H1 (cell line): ENCODE measurements around the gene SIK3. TPM values are rescaled to one million over a fixed set of nuclear protein-coding genes. Genes with fewer than 3 reads are reported as not detected.

Source experiments
- CBX5 ChIP-seq: fragments of 300-800, 300-1000 bp; sonication (generic); IDR thresholded peaks from 2 replicates; pipeline ENCODE4 v1.7.1; 2016; ENCODE audit warnings: antibody characterized with exemption, low read length, low read depth
- FOSL1 ChIP-seq: IDR thresholded peaks from 2 replicates; pipeline ENCODE4 v1.6.1; 2011; ENCODE audit warnings: mild to moderate bottlenecking, low read depth, low read length, moderate library complexity; ENCODE audit not compliant: insufficient read depth
- GABPA ChIP-seq: IDR thresholded peaks from 2 replicates; pipeline ENCODE4 v1.6.1; 2011; ENCODE audit warnings: mild to moderate bottlenecking, low read length, moderate library complexity, borderline replicate concordance; ENCODE audit not compliant: insufficient read depth
- HDAC2 ChIP-seq, 2 experiments: fragments of 300-600 bp in 1 of 2; sonication (generic) in 1 of 2; IDR thresholded peaks; 2 replicates each; pipeline ENCODE4 v1.6.1; 2011 to 2012; ENCODE audit warnings: low read depth in 2 of 2, low read length in 2 of 2, mild to moderate bottlenecking in 2 of 2, moderate library complexity in 2 of 2, borderline replicate concordance in 1 of 2, inconsistent platforms in 1 of 2
- HDAC6 ChIP-seq: IDR thresholded peaks from one replicate; pipeline ENCODE4 v1.7.1; 2012; ENCODE audit warnings: low read depth, mild to moderate bottlenecking, inconsistent platforms, low read length, moderate library complexity
- JUND ChIP-seq: IDR thresholded peaks from 2 replicates; pipeline ENCODE4 v1.6.1; 2011; ENCODE audit warnings: mild to moderate bottlenecking, improper control_type of control experiment, low read length
- POLR2A ChIP-seq, 2 experiments: IDR thresholded peaks; 1 replicate in 1 of 2; 2 replicates in 1 of 2; pipeline ENCODE4 v1.6.1; 2011; ENCODE audit warnings: low read depth in 2 of 2, low read length in 2 of 2, mild to moderate bottlenecking in 2 of 2; ENCODE audit errors: control extremely low read depth in 1 of 2
- POLR2AphosphoS5 ChIP-seq: IDR thresholded peaks from 2 replicates; pipeline ENCODE4 v1.6.1; 2011; ENCODE audit warnings: low read depth, low read length
- RAD21 ChIP-seq, 2 experiments: IDR thresholded peaks in 1 of 2; conservative IDR thresholded peaks in 1 of 2; 2 replicates each; pipeline ENCODE4 v1.6.1; 2011; ENCODE audit warnings: low read depth in 2 of 2, low read length in 2 of 2, improper control_type of control experiment in 1 of 2, inconsistent platforms in 1 of 2, mild to moderate bottlenecking in 1 of 2, moderate library complexity in 1 of 2
- SIN3A ChIP-seq, 2 experiments: IDR thresholded peaks in 1 of 2; conservative IDR thresholded peaks in 1 of 2; 2 replicates each; pipeline ENCODE4 v1.6.1; 2011 to 2012; ENCODE audit warnings: low read length in 2 of 2, improper control_type of control experiment in 1 of 2, low read depth in 1 of 2, mild to moderate bottlenecking in 1 of 2
- SP4 ChIP-seq: IDR thresholded peaks from 2 replicates; pipeline ENCODE4 v1.6.1; 2012; ENCODE audit warnings: low read length, inconsistent platforms
- polyA plus RNA-seq, 7 experiments: library from polyadenylated mRNA; depleted of rRNA in 3 of 7; stranded (reverse) in 5 of 7; unstranded in 2 of 7; fragments of >200 nt in 5 of 7; fragments of 200-250 nt in 2 of 7; gene quantifications; 1 replicate in 5 of 7; 2 replicates in 1 of 7; 4 replicates in 1 of 7; pipeline versions ENCODE4 v1.2.1 to v1.2.3, GENCODE V29; 2011 to 2013; ENCODE audit warnings: missing spikeins in 2 of 7, mixed read lengths in 2 of 7
- total RNA-seq: library from RNA; stranded (reverse); fragmentation: NEBNext Ultra II Directional; extraction: Animal tissue kit (Norgen Biotek cat#: 25700); gene quantifications from 2 replicates; pipeline ENCODE4 v1.2.1, GENCODE V29; 2021
- TF ChIP-seq, protein P1 (sequence below): fragments of 300-600 bp; sonication (generic); IDR thresholded peaks from 2 replicates; pipeline ENCODE4 v1.7.1; 2012; ENCODE audit warnings: low read length, moderate library complexity, mild to moderate bottlenecking, inconsistent platforms; ENCODE audit not compliant: insufficient replicate concordance

Gene SIK3
- total and polyA plus RNA-seq, 2 of the 8 experiments (the other 6 are each of a cell fraction or from before 2014, with no cell fraction given), result 19.9 to 32.1 TPM

DNA sequence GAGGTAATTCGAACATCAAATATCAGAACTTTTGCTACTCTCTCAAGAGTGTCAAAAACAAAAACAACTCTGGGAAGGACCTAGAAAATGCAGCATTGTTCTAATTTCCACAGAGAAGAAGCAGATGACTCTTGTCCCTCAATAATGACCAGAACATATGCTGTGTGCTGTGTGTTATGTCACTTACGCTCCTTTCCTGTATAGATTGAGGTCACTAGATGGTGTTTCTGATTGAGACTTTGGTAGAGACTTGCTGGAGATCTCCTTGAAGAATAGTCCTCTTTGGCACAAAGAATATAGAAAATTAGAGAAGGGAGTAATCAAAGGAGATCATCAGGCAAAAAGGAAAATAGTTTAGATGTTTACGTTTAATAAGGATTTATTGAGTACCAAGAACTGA is 2.3 kb upstream of the SIK3 start (continued):
- TF ChIP-seq, protein P1, sequence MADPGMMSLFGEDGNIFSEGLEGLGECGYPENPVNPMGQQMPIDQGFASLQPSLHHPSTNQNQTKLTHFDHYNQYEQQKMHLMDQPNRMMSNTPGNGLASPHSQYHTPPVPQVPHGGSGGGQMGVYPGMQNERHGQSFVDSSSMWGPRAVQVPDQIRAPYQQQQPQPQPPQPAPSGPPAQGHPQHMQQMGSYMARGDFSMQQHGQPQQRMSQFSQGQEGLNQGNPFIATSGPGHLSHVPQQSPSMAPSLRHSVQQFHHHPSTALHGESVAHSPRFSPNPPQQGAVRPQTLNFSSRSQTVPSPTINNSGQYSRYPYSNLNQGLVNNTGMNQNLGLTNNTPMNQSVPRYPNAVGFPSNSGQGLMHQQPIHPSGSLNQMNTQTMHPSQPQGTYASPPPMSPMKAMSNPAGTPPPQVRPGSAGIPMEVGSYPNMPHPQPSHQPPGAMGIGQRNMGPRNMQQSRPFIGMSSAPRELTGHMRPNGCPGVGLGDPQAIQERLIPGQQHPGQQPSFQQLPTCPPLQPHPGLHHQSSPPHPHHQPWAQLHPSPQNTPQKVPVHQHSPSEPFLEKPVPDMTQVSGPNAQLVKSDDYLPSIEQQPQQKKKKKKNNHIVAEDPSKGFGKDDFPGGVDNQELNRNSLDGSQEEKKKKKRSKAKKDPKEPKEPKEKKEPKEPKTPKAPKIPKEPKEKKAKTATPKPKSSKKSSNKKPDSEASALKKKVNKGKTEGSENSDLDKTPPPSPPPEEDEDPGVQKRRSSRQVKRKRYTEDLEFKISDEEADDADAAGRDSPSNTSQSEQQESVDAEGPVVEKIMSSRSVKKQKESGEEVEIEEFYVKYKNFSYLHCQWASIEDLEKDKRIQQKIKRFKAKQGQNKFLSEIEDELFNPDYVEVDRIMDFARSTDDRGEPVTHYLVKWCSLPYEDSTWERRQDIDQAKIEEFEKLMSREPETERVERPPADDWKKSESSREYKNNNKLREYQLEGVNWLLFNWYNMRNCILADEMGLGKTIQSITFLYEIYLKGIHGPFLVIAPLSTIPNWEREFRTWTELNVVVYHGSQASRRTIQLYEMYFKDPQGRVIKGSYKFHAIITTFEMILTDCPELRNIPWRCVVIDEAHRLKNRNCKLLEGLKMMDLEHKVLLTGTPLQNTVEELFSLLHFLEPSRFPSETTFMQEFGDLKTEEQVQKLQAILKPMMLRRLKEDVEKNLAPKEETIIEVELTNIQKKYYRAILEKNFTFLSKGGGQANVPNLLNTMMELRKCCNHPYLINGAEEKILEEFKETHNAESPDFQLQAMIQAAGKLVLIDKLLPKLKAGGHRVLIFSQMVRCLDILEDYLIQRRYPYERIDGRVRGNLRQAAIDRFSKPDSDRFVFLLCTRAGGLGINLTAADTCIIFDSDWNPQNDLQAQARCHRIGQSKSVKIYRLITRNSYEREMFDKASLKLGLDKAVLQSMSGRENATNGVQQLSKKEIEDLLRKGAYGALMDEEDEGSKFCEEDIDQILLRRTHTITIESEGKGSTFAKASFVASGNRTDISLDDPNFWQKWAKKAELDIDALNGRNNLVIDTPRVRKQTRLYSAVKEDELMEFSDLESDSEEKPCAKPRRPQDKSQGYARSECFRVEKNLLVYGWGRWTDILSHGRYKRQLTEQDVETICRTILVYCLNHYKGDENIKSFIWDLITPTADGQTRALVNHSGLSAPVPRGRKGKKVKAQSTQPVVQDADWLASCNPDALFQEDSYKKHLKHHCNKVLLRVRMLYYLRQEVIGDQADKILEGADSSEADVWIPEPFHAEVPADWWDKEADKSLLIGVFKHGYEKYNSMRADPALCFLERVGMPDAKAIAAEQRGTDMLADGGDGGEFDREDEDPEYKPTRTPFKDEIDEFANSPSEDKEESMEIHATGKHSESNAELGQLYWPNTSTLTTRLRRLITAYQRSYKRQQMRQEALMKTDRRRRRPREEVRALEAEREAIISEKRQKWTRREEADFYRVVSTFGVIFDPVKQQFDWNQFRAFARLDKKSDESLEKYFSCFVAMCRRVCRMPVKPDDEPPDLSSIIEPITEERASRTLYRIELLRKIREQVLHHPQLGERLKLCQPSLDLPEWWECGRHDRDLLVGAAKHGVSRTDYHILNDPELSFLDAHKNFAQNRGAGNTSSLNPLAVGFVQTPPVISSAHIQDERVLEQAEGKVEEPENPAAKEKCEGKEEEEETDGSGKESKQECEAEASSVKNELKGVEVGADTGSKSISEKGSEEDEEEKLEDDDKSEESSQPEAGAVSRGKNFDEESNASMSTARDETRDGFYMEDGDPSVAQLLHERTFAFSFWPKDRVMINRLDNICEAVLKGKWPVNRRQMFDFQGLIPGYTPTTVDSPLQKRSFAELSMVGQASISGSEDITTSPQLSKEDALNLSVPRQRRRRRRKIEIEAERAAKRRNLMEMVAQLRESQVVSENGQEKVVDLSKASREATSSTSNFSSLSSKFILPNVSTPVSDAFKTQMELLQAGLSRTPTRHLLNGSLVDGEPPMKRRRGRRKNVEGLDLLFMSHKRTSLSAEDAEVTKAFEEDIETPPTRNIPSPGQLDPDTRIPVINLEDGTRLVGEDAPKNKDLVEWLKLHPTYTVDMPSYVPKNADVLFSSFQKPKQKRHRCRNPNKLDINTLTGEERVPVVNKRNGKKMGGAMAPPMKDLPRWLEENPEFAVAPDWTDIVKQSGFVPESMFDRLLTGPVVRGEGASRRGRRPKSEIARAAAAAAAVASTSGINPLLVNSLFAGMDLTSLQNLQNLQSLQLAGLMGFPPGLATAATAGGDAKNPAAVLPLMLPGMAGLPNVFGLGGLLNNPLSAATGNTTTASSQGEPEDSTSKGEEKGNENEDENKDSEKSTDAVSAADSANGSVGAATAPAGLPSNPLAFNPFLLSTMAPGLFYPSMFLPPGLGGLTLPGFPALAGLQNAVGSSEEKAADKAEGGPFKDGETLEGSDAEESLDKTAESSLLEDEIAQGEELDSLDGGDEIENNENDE, result no peak
- TF ChIP-seq HDAC2 (IDR thresholded peaks at IDR 0.05; ENCODE audit: borderline replicate concordance in 1 of 2, low read depth in 2 of 2, low read length in 2 of 2) (no peak), POLR2A (IDR thresholded peaks at IDR 0.05; ENCODE audit: control extremely low read depth in 1 of 2, low read depth in 2 of 2, low read length in 2 of 2) (no peak), JUND (no peak), SP4 (no peak), FOSL1 (no peak), GABPA (no peak), POLR2AphosphoS5 (no peak), RAD21 (IDR thresholded peaks at IDR 0.05 in 1 of 2, conservative IDR thresholded peaks at IDR 0.05 in 1 of 2; ENCODE audit: low read depth in 2 of 2, low read length in 2 of 2) (no peak), HDAC6 (no peak), CBX5 (no peak), SIN3A (conservative IDR thresholded peaks at IDR 0.05 in 1 of 2, IDR thresholded peaks at IDR 0.05 in 1 of 2; ENCODE audit: low read depth in 1 of 2, low read length in 2 of 2) (no peak)
